Erythroblast (primary cell): ENCODE data around the gene BACE2.

Experiments used
- GATA1 ChIP-seq: IDR thresholded peaks from 2 replicates; pipeline ENCODE4 v1.6.1; 2011; ENCODE audit warnings: low read depth, mild to moderate bottlenecking, control low read depth, low read length, moderate library complexity
- POLR2A ChIP-seq: IDR thresholded peaks from 2 replicates; pipeline ENCODE4 v1.6.1; 2011; ENCODE audit warnings: mild to moderate bottlenecking, low read length

DNA sequence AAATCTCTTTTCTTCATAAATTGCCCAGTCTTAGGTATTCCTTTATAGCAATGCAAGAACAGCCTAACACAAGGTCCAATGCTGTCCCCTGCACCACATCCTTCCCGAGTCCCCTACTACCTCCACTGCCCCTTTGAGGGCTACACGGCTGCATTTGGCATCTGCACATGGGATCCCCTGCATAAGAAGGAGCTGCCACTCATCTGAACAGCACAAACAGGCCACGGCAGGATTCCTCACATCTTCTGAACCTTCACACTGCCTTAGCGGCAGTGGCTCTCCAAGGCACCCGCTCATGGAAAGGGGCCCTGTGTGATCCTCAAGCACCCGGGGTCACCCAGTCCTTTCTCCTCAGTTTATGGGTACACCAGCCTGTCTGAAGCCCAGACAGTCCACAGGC is 29.2 kb upstream of the BACE2 start:
- TF ChIP-seq POLR2A (no peak), GATA1 (no peak)
